CD4-positive, alpha-beta T cell treated with Interleukin-6 for 4 hours (primary cell): ENCODE results near the gene YARS2.

Experiments
- DNase-seq: peaks from one replicate; pipeline ENCODE4 v3.0.0-alpha.2; 2020; ENCODE audit warnings: mixed read lengths

YARS2 gene

DNA sequence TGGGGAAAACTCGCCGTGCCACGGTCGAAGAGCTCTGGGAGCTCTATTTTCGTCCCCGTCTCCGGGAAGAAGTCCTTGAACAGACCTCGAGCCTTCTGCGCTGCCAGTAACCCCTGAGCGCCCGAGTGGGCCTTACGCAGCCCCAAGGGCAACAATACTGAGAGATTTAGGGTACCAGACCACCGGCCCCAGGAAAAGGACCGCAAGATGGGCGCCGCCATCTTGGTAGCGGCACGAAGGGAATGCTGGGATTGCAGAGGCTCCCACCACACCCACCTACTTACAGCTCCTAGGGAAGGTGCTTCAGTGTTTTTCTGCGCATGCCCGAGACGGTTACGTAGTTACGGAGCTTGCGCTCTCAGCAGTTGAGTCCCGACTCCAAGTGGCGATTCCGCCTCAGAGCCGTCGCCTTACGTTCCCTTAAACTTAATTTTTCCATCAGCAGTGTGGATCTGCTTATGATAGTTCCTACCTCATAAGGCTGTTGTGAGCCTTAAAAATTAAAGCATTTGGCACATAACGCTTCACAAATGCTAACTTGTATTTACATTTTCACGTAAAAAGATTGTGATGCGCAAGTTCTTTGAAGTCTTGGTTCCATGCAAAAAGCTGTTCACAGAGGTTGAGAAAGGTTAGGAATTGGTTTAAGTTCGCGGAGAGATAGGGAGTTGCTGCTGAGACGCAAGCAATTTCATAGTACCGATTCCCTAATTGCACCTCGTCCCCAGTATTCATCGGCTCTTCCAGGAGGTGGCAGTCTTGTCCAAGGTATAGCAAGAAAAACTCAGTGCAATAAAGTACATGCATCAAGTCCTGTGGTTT, at the start of gene YARS2:
TSS of gene YARS2 (minus strand) at position 244 of the 822 bp plus-strand sequence. CDS start at position 221, 23 bp downstream.
- DNase-seq: peak; percentile 93

DNA sequence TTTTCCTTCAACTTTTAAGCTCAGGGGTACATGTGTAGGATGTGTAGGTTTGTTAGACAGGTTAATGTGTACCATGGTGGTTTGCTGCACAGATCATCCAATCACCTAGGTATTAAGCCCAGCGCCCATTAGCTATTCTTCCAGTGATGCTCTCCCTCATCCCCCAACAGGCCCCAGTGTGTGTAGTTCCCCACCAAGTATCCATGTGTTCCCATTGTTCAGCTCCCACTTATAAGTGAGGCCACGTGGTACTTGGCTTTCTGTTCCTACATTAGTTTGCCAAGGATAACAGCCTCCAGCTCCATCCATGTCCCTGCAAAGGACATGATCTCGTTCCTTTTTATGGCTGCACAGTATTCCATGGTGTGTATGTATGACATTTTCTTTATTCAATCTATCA, 48.6 kb upstream of the YARS2 start:
- DNase-seq: no peak

DNA sequence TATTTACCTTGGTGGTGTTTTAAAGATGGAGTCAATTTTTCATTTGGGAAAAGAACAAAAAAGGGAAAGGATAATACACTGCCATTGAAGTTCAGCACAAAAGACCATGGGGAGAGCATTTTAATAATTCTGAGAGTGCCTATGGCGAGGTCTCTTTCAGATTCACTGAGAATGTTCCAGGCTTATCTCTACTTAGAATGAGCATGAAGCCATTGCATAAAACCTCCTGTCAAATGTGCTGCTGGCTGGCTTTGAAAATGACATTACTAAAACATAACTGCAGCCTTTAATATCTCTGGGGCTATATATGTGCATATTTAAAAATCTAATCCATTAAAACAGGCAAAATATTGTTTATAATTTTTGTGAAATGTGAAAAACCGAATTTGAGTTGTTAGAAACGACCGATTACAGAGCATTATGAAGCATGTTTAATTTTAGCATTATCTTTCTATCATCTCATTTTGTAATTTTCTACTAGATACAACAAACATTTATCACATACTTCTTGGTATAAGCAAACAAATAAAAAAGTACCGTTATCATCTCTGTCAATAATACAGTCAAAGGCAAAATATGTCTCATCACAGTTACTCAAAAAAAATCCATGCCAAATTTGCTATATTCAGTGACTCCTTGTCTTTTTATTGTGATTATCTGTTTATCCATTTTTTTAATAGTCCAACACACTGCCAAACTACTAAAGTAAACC, 45.7 kb upstream of the YARS2 start:
- no peak for DNase-seq

DNA sequence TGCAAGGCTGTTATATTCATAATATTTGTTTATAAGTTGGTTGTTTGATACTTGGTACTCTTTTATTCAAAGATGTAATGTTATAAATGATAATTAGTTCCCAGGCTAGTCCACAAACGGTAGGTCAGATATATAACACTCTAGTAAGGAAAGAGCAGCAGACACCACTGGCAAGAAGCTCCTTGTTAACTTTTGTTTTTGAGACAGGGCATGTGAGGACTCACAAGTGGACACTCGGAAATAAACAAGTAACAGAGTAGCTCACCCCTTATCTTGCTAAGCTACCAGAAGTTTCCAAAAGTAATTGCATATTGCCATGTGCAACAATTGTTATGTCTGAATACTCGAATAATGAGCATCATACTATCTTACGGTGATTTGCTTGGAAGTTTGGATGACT, 38.6 kb upstream of the YARS2 start:
- DNase-seq: no peak

DNA sequence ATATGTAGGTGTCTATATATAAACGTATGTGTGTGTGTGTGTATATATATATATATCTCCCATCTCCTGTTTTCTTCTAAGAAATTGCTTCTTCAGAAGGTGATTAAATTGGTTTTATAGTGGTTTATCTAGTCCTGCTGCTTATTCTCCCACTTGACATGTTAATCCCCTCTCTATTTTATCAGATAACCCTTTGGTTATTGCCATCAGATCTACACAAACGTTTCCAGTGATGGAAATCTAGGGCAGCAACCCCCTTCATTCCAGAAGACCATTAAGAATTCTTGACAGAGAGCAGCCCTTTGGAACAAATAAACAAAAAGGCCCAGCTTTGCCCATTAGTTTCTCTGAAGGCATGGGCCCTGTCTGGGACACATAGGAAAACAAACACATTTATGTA, 34.2 kb upstream of the YARS2 start:
- no peak for DNase-seq

DNA sequence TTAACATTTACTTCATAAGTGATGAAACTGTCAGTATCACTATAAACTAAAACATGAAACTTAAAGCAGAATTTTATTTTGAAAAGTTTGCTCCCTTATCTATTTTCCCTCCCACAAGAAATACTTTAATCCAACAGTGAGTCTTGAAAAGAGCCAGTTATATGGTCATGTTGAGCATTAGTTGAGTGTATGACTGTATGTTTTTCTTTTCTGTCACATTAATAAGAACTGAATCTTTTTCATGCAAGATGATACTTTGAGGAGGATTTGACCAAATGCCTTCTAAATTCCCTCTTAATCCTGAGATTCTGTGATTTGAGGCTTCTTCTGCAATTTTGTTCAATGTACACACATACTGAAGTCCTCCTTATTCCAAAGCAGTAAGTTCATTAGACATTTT, 33.7 kb upstream of the YARS2 start:
- DNase-seq: no peak

DNA sequence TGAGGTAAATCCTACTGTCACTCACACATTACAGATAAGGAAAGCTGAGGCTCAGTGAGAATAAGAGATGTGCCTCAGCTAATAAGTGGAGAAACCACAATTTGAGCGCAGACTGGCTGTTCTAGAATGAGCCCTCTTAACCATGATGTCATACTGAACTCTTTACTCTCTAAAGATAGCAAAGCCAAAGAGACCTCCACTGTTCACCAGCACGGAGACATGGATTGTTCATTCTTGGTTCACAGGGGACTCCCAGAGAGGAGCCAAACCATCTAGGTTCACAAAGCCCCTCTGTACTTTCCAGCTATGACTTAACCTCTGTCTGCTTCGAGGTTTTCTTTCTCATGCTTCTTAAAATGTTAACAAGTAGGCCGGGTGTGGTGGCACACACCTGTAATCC, 32.7 kb upstream of the YARS2 start:
- DNase-seq: no peak

DNA sequence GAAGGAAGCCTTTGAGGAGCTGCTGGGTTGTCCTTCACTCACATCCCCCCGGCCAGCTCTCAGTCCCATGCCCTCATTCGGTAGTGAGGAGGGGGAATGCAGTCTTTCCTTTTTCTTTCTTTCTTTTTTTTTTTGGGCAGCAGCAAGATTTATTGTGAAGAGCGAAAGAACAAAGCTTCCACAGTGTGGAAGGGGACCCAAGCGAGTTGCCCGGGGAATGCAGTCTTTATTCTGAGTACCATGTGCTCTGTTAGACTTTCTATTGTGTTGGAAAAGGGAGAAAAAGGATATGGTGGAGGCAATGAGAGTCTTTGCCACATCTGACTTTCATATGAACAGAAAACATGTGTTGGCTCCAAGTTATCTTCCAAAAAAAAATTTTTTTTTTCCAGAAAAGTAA, 29.9 kb upstream of the YARS2 start:
- no peak for DNase-seq

DNA sequence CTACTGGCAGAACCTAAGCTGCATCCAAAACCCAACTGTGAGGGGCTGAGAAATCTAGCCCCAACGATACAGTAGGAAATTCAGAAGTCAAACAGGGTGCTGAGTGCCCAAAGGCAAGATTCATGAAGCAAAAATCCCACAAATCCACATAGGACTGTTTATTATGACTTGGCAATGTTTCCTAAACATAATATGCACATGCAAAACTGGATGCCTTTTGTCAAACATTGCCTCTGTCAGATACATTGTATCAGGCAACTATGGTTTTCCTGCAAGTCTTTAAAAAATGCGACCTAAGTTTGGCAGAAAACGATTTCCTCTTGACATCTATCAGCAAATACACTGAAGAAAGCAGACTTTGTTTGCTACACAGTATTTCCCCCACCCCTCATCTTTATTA, 27.3 kb upstream of the YARS2 start:
- DNase-seq: no peak

DNA sequence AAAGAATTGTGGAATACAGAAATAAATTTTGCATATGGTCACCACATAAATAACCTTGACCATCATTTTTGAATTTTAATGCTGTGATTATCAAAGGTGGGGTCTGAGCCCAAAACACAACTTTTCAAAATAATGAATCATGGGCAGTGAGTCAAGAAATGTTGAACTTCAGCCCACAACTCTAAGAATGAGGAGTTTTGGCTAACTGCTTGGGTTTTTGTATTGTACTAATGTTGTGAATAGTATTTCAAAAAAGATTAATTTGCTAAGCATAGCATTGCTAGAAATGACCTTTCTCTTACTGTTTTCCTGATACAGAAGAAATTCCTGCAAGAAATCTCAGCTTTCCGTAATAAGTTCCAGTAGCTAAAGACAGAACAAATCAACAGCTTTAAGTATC, 24.4 kb upstream of the YARS2 start:
- DNase-seq: no peak

DNA sequence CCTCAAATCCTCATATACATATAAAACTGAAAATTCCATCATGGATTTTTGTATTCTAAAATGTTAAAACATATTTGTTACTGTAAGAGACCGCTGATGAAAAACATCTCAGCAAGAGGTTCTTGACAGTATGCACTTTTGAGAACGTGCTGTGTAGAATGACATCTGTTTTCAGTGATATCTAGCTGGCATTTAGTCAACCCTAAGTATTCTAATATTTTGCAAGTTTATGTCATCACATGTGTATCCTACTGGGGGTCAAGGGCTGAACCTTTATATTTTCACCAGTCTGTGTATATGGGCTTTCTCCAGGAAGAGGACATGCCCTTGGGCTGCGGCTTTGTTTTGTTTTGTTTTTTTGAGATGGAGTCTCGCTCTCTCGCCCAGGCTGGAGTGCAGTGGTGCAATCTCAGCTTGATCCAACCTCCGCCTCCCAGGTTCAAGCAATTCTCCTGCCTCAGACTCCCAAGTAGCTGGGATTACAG, 22.0 kb upstream of the YARS2 start:
- DNase-seq: no peak

DNA sequence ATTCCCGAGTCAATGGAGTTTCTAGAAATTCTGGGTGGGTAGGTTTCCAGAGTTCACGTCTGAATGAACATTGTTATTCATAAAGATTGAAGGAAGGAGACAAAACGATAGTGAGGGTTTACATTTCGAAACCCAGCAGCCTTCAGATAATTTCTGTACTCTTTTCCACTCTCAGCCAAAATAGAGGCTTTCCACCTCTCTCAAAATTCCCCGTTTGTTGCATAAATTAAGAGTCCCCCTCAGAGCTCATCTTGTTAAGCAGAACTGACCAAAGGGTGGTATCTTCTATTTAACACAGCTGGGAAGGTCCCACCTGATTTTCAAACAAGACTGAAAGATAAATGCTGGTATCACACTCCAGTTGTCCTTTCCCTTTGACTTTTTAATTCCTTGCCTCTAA, 21.5 kb upstream of the YARS2 start:
- DNase-seq: no peak

DNA sequence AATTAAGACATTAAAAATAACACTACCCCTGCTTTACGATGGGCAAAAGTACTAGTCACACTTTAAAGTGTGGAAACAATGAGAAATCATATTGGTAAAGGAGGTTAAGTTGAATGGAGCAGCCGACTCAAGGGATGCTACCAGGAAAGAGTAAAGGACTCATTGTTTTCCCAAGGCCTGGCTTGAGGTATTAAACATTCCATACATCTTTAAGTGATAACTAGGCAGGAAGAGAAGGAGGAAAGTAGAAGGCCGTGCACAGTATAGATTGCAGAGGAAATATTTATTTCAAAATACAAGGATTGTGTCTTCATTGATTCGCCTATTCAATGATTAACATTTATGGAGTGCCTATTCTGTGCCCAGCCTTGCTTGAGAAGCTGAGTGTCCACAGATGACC, 20.6 kb upstream of the YARS2 start:
- no peak for DNase-seq

DNA sequence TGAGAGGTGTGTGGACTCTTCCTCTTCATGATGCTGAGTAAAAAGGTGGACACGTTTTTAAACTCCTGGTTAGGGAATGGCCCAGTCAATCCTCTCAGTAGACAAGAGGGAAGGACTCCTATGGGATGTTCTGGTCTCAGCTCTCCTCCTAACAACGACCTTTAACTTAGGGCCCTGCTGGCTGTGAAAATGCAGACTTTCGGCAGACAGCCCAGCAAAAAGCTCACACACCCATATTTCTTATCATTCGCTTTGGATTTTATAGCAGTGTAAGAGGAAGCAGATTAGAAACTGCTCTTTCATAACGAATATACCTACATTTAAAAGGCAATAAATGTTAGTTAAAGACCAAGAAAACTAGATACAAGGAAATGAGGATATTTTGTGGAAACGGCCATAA, 18.0 kb upstream of the YARS2 start:
- no peak for DNase-seq

DNA sequence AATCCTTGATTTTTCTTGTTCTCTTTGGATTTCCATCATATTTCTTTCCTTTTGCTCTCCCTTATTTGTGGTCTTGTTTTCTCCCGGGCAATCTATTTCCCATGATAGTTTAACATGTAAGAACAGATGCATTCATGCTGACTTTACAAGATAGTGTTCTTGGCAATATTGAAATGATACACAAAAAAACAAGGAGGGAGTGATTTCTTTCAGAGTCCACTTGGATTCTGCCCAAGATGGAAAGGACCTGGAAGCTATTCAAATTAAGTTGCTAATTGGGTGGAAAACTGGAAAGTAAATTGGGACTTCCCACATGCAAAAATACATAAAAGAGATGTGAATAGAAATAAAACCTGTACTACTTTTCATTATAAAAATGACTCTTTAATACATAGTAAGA, 14.4 kb upstream of the YARS2 start:
- DNase-seq: no peak

DNA sequence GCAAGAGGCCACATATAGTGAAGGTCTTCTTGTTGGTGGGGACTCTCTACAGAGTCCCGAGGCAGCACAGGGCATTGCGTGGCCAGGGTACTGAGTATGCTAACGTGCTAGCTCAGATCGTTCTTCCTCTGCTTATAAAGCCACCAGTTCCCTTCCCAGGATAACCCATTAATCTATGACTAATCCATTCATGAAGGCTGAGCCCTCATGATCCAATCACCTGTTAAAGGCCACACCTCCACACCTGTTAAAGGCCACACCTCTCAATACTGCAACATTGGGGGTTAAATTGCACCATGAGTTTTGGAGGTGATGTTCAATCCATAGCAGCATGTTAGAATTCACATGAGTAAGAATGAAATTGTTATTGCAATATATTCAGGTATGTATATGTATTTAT, 12.8 kb upstream of the YARS2 start:
- no peak for DNase-seq

DNA sequence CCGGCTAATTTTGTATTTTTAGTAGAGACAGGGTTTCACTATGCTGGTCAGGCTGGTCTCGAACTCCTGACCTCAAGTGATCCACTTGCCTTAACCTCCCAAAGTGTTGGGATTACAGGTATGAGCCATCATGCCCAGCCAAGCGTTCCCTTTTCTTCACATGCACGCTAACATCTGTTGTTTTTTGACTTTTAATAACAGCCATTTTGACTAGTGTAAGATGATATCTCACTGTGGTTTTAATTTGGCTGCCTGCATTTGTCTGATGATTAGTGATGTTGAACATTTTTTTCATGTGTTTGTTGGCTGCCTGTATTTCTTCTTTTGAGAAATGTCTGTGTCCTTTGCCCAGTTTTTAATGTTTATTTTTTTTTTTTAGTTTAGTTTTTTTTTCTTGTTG, 10.2 kb upstream of the YARS2 start:
- no peak for DNase-seq

DNA sequence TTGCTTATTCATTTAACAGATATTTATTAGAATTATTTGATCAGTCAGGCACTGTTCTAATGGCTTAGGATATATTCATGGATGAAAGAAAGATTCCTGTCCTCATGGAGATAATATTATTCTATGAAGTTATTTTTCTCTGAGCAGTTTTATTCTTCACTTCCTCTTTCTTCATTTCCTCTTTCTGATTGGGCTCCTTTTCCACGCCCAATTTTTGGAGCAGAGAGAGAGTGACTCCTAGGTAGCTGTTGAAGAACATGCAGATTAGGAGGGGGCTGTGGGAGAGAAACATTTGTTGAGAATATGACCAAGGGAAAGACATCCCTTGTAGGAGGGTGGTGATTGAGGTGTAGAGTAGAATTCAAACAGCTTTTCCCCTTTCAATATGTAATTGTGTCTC, 6.0 kb upstream of the YARS2 start:
- no peak for DNase-seq

DNA sequence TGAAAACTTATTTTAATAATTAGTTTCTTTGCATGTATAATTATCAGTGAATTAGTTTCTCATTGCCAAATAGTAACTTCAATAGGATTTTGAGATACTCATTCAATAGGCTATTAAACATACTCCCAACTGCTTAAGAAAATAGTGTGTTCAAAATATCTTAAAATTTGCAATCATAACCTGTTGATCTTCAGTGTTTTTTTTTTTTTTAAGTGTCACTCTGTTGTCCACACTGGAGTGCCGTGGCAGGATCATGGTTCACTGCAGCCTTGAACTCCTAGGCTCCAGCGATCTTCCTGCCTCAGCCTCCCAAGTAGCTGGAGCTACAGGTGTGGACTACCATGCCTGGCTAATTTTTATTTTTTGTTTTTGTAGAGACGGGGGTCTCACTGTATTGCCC, 1.5 kb upstream of the YARS2 start:
- no peak for DNase-seq

DNA sequence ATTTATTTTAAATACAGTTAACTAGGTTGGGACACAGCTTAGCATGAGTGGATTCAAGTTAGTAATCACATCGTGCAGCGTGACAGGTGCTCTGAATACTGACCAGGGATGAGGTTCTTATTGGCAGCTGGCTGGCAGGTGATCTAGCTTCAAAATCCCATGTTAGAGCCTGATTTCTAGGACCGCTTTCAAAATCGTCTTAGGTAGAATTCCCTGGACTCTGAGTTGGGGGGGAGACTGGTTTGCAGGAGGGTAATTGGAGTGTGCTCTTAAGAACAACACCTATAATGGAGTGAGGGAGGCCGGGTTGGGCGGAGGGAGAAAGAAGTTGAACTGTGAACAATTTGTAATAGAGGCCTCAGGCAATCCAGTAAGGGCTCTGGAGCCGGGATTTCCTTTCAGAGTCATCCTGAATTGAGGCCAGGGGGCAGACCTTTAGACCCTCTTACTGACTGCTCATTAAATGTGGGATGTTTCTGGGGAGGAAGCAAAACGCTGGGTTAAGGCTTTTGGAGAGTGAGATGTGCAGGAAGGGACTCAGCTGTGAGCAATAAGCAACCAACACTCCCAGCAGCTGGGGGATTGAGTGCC, 874 bp upstream of the YARS2 start:
- no peak for DNase-seq

DNA sequence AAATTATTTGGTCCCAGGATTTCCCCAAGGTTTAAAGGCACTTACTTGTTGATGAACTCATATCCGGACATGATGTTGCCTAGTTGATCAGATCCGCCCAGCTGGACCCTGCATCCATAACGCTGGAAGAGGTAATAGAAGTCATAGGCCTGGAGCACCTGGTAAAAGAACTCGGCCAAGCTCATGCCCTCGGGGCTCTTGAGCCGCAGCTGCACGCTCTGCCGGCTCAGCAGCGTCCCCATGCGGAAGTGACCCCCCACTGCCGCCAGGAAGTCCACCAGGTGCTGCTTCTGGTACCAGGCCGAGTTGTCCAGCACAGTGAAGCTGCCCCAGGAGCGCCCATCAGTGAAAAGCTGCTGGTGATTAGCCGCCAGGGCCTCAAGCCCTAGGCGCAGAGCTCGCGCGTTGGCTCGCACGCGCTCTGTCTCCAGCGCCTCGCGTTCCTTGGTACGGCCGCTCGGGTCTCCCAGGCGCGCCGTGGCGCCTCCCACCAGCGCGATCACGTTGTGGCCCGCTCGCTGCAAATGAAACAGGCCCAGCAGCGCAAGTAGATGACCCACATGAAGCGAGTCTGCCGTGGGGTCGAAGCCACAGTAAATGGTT, 545 bp downstream of the YARS2 start:
- DNase-seq: peak; percentile 72

DNA sequence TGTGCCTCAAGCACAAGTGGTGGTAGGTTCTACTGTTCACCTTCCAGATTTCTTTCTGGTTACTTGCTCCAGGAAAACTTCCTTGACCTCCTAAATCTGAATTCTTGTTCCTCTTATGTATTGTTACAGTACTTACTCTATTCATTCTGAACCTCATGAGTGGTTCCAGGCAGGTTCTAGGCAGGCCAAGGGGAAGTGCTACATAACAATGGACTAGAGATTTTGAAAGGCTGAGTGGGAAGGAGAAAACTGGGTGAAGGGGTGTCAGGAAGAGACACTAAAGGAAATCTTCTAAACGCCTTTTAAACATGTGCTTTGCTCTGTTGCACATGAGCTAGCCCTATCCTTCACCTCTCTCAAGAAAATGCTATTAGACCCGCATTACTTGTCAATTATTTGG, 1.6 kb downstream of the YARS2 start:
- no peak for DNase-seq

DNA sequence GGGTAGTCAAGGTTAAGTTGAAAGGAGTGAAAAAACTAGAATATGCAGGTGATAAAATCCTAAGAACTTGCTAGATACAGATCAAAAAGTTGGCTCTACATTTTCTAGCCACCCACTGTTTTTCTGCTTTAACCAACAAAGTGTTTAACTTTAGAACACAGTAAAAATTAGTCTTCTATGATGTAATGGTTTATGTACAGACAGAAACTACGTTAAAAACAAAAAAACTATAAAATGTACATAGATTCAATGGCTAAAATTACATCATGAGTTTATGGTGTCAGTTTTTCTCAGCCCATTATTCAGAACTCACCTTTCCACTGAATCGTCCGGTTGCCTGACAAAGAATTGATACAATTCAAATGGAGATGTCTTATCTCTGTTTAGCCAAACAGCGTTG, 2.1 kb downstream of the YARS2 start:
- DNase-seq: no peak

DNA sequence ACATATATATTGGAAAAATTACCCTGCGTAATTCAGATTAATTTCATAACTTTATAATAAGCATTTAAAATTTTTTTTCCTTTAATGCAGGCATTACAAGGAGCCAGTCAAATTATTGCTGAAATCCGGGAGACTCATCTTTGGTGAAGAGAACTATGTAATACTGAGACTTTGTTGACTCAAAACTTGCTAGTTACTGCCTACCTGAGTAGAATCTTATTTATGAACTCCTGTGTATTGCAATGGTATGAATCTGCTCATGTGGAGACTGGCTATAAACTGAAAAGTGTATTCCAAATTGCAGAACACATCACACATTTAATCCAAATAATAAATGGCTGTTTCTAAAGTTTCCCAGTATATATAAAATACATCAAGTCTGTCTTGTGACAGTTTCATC, 12.4 kb downstream of the YARS2 start:
- DNase-seq: no peak
